Mesendoderm (in vitro differentiated cells): ENCODE measurements around the gene PXMP4.

ENCODE experiments used
- DNase-seq: peaks from one replicate; pipeline ENCODE4 v3.0.0; 2013
- H2AK5ac ChIP-seq: 2 replicates; pipeline ENCODE4 v1.6.1; 2013; ENCODE audit warnings: low read length, inconsistent platforms
- H2BK120ac ChIP-seq: 2 replicates; pipeline ENCODE4 v1.6.1; 2013; ENCODE audit warnings: low read depth, mild to moderate bottlenecking, low read length, moderate library complexity, mixed read lengths
- H2BK15ac ChIP-seq: replicated peaks from 2 replicates; pipeline ENCODE4 v1.6.1; 2013; ENCODE audit warnings: low read depth, mild to moderate bottlenecking, moderate library complexity
- H2BK5ac ChIP-seq: 2 replicates; pipeline ENCODE4 v1.6.1; 2013; ENCODE audit warnings: low read length, inconsistent platforms
- H3K18ac ChIP-seq: 2 replicates; pipeline ENCODE4 v1.6.1; 2013; ENCODE audit warnings: mild to moderate bottlenecking, low read length, mixed read lengths
- H3K23ac ChIP-seq: one replicate; pipeline ENCODE4 v1.6.1; 2013; ENCODE audit warnings: low read length
- H3K27ac ChIP-seq: 2 replicates; pipeline ENCODE4 v1.5.1; 2013; ENCODE audit warnings: low read depth, mild to moderate bottlenecking, inconsistent platforms, low read length, moderate library complexity
- H3K27me3 ChIP-seq: 2 replicates; pipeline ENCODE4 v1.6.1; 2013; ENCODE audit warnings: low read length, control low read depth, mild to moderate bottlenecking, inconsistent platforms; ENCODE audit not compliant: insufficient read depth, poor library complexity
- H3K36me3 ChIP-seq: 2 replicates; pipeline ENCODE4 v1.6.1; 2013; ENCODE audit warnings: low read length, inconsistent platforms; ENCODE audit not compliant: control insufficient read depth, insufficient read depth
- H3K4ac ChIP-seq: one replicate; pipeline ENCODE4 v1.6.1; 2013; ENCODE audit warnings: low read depth, mild to moderate bottlenecking, low read length, moderate library complexity
- H3K4me1 ChIP-seq: 2 replicates; pipeline ENCODE4 v1.6.1; 2013; ENCODE audit warnings: low read depth, low read length, inconsistent platforms; ENCODE audit not compliant: control insufficient read depth
- H3K4me2 ChIP-seq: 2 replicates; pipeline ENCODE4 v1.6.1; 2013; ENCODE audit warnings: low read length
- H3K4me3 ChIP-seq: 2 replicates; pipeline ENCODE4 v1.5.1; 2013; ENCODE audit warnings: mild to moderate bottlenecking, low read length
- H3K56ac ChIP-seq: one replicate; pipeline ENCODE4 v1.6.1; 2013; ENCODE audit warnings: low read length
- H3K79me1 ChIP-seq: 2 replicates; pipeline ENCODE4 v1.6.1; 2013; ENCODE audit warnings: low read length, inconsistent platforms
- H3K79me2 ChIP-seq: 2 replicates; pipeline ENCODE4 v1.6.1; 2013; ENCODE audit warnings: mild to moderate bottlenecking, low read length; ENCODE audit not compliant: control insufficient read depth, insufficient read depth
- H3K9ac ChIP-seq: 2 replicates; pipeline ENCODE4 v1.6.1; 2013; ENCODE audit warnings: low read length, inconsistent platforms
- H4K5ac ChIP-seq: one replicate; pipeline ENCODE4 v1.6.1; 2013; ENCODE audit warnings: low read length
- H4K8ac ChIP-seq: one replicate; pipeline ENCODE4 v1.6.1; 2013; ENCODE audit warnings: low read depth, mild to moderate bottlenecking, control low read depth, low read length, moderate library complexity
- WGBS: extraction: QIAGEN DNeasy Blood & Tissue Kit; methylation state at CpG from one replicate; pipeline ENCODE4 v1.1.7; 2013; ENCODE audit warnings: low lambda C conversion rate, missing lambda C conversion rate; ENCODE audit not compliant: insufficient coverage; ENCODE audit errors: extremely low coverage; 5-methylcytosine and 5-hydroxymethylcytosine counted together

The PXMP4 gene

DNA sequence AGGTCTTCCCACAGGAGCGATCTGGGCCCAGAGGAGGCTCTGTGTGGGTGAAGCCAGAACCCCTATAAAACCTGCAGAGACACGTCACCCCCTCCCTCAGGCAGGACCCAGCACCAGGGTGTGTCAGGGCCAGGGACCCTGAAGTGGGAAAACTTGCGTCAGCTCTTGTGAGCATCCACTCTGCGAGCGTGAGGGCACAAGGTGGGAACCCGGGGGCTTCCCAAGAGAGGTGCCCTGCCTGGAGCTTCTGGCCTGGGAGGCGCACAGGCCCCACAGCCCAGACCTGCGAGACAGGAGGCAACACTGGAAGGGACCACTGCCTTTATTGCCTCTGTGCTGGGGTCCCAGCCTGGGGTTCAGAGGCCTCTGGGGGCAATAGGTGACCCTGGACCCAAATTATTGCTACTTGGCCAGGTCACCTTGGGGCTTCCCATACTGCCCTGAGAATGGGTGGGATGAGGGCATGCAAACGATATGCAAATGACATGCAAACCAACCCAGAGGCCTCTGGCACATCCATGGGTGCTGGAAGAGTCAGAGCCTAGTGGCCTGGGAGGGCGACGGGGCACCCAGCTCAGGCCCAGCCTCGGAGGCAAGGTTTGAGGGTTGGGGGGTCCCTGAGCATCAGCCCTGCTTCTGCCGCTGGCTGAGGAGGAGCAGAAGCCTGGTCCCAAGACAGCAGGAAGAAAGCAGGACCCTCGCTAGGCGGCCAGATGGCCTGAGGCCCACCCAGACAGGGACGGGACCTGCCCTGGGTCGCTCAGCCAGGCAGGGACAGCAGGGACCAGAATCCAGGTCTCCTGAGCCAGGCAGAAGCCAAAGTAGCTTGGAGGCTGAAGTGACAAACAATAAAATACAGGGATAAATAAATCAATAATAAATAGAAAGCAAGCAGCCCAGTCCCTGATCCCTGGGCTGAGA is 63.1 kb downstream of the PXMP4 start:
- Histone ChIP-seq H3K27ac (no peak overlapping the region), H4K5ac (no peak overlapping the region), H2AK5ac (no peak overlapping the region), H2BK5ac (no peak overlapping the region), H3K79me1 (no peaks in the 10 kb centered on the region), H3K9ac (no peak overlapping the region), H2BK15ac (no peak overlapping the region), H4K8ac (no peak overlapping the region), H3K36me3 (peaks cover 2% of the 10 kb centered on the region), H3K27me3 (no peaks in the 10 kb centered on the region), H3K56ac (no peak overlapping the region), H3K4me2 (no peak overlapping the region), H3K4ac (no peak overlapping the region), H3K4me3 (no peak overlapping the region), H3K4me1 (no peaks in the 10 kb centered on the region), H3K18ac (no peak overlapping the region), H3K79me2 (no peaks in the 10 kb centered on the region), H3K23ac (no peak overlapping the region), H2BK120ac (no peak overlapping the region)
- no CpG with 5 or more reads among the region's 17 CpGs for WGBS
- no peak for DNase-seq

DNA sequence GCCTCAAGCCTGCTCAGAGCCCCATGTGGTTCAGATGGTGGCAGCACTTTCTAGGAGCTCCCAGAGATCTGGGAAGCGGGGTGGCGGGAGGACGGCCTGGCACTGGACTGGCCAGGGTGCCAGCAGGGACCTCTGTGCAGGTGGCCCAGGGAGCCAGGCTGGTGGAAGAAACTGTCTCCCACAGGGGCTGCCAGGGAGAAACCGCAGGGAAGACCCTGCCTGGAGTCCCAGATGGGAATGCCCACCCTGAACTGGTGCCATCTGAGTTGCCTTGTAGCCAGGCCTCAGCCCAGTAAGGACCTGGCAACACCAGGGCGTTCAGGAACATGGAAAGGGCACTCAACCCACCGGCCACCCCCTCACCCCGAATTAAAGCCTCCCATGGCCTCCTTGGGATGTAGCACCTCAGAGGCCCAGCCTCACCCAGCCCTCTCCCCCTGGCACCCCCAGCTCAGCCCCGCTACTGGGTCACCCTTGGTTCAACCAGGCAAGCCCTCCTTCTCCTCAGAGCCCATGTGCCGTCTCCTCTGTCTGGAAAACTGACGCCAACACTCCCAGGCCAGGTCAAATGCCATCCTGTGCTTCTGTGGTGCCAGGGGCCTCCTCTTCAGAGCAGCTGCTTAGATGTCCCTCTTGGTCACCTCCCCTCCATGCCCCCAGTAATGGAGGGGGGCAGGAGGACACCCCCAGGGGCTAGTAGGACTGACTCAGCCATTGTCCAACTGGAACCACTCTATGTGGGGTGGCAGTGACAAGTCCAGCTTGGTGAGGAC is 63.9 kb downstream of the PXMP4 start:
- H2BK15ac ChIP-seq: no peak overlapping the region
- H2BK120ac ChIP-seq: no peak overlapping the region
- H3K4me3 ChIP-seq: no peak overlapping the region
- WGBS: no CpG with 5 or more reads among the region's 10 CpGs
- H2AK5ac ChIP-seq: no peak overlapping the region
- no peak overlapping the region for H2BK5ac ChIP-seq
- H3K4me2 ChIP-seq: no peak overlapping the region
- no peak overlapping the region for H3K27ac ChIP-seq
- H3K79me1 ChIP-seq: no peaks in the 10 kb centered on the region
- no peaks in the 10 kb centered on the region for H3K27me3 ChIP-seq
- no peak overlapping the region for H3K18ac ChIP-seq
- no peaks in the 10 kb centered on the region for H3K79me2 ChIP-seq
- DNase-seq: no peak
- H4K8ac ChIP-seq: no peak overlapping the region
- H3K9ac ChIP-seq: no peak overlapping the region
- peaks cover 2% of the 10 kb centered on the region for H3K36me3 ChIP-seq
- no peak overlapping the region for H3K56ac ChIP-seq
- no peak overlapping the region for H4K5ac ChIP-seq
- H3K4ac ChIP-seq: no peak overlapping the region
- H3K4me1 ChIP-seq: no peaks in the 10 kb centered on the region
- H3K23ac ChIP-seq: no peak overlapping the region

DNA sequence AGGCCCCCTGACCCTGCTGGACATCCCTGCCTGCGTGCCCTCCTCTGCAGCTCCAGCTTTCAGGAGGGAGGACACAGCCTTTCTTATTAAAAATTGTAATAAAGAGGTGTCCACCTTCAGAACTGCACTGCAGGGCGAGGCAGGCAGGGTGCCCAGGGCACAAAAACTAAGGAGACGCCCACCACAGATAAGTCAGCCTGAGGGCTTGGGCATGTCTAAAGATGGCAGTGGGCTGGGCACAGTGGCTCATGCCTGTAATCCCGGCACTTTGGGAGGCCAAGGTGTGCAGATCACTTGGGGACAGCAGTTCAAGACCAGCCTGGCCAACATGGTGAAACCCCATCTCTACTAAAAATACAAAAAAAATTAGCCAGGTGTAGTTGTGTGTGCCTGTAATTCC is 64.9 kb downstream of the PXMP4 start:
- H3K23ac ChIP-seq: no peak overlapping the region
- WGBS: no CpG with 5 or more reads among the region's 4 CpGs

DNA sequence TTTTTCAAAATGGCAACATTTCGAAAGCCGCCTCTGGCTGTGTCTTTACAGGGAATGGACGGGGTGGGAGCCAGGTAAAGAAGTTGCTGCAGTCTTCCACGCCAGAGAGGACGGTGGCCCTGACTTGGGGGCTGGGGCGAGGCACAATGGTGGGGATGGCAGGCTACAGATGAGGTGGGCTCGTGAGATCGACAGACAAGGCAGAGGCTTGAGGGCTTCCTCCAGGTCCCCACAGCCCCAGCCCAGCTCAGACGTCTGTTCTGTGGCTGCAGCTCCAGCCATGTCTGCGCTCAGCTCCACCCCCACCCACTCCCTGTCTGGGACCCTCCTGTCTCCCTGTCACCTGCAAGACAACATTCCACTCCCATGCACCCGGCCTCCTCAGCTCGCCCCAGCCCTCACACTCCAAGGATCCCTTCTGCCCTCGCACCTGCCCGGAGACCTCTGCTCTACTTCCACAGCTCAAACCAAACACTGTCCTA is 65.4 kb downstream of the PXMP4 start:
- Histone ChIP-seq H4K5ac (no peak overlapping the region), H2AK5ac (no peak overlapping the region), H3K79me2 (no peaks in the 10 kb centered on the region), H3K56ac (no peak overlapping the region), H3K9ac (no peak overlapping the region), H3K27me3 (no peaks in the 10 kb centered on the region), H3K4ac (no peak overlapping the region), H4K8ac (no peak overlapping the region), H3K18ac (no peak overlapping the region), H3K27ac (no peak overlapping the region), H3K36me3 (peaks cover 2% of the 10 kb centered on the region), H2BK15ac (no peak overlapping the region), H3K4me1 (no peaks in the 10 kb centered on the region), H2BK120ac (no peak overlapping the region), H3K79me1 (no peaks in the 10 kb centered on the region), H3K4me2 (no peak overlapping the region), H2BK5ac (no peak overlapping the region), H3K23ac (no peak overlapping the region), H3K4me3 (no peak overlapping the region)
- WGBS: no CpG with 5 or more reads among the region's 14 CpGs
- DNase-seq: no peak

More for the DNA sequence above, 64.9 kb downstream of the PXMP4 start:
- no peak overlapping the region for H2AK5ac ChIP-seq
- no peak overlapping the region for H3K4me2 ChIP-seq
- H2BK5ac ChIP-seq: no peak overlapping the region
- H3K79me2 ChIP-seq: no peaks in the 10 kb centered on the region
- no peak for DNase-seq
- H3K9ac ChIP-seq: no peak overlapping the region
- no peak overlapping the region for H3K27ac ChIP-seq
- H3K18ac ChIP-seq: no peak overlapping the region
- H3K36me3 ChIP-seq: peaks cover 2% of the 10 kb centered on the region
- no peaks in the 10 kb centered on the region for H3K79me1 ChIP-seq
- no peak overlapping the region for H2BK15ac ChIP-seq
- no peak overlapping the region for H3K4me3 ChIP-seq
- H3K27me3 ChIP-seq: no peaks in the 10 kb centered on the region
- H4K5ac ChIP-seq: no peak overlapping the region
- H3K56ac ChIP-seq: no peak overlapping the region
- H4K8ac ChIP-seq: no peak overlapping the region
- no peak overlapping the region for H3K4ac ChIP-seq
- no peaks in the 10 kb centered on the region for H3K4me1 ChIP-seq
- H2BK120ac ChIP-seq: no peak overlapping the region

DNA sequence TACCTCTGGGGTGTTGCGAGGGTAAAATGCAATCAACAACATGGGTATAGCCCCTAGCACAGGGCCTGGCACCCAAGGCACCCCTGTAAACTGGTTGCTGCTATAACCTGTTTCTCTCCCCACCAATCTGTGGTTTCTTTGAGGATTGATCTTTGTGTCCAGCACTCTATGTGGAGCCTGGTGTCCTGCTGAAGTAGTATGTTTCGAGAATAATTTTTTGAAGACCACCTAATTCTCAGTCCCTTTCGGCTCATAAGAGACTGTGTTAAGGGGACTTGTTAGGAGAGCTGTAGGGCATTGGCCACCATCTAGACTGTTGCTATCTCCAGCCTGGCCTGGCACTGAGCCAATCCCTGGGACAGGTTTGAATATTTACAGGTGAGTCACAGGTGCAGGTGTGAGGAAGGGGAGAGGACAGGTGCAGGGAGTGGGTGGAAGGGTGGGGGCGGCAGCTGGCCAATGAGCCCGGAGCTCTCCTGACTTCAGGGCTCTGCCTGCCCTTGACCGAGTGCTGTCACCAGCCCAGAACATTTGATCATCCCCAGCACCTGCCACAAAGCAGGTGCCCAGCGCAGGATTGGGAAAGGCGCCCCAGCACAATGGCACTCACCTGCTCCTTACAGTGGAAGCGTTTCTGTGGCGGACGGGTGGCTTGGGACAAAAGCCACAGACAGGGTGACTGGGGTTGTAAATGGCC is 66.1 kb downstream of the PXMP4 start:
- H3K18ac ChIP-seq: no peak overlapping the region
- WGBS: no CpG with 5 or more reads among the region's 11 CpGs
- H3K4ac ChIP-seq: no peak overlapping the region
- no peak overlapping the region for H3K27ac ChIP-seq
- no peak overlapping the region for H4K8ac ChIP-seq
- no peaks in the 10 kb centered on the region for H3K79me2 ChIP-seq
- H3K4me3 ChIP-seq: no peak overlapping the region
- no peak overlapping the region for H3K56ac ChIP-seq
- no peak overlapping the region for H2BK5ac ChIP-seq
- peaks cover 2% of the 10 kb centered on the region for H3K36me3 ChIP-seq
- no peak overlapping the region for H2BK15ac ChIP-seq
- no peak overlapping the region for H2BK120ac ChIP-seq
- H3K4me2 ChIP-seq: no peak overlapping the region
- no peak overlapping the region for H3K9ac ChIP-seq
- no peak overlapping the region for H3K23ac ChIP-seq
- H4K5ac ChIP-seq: no peak overlapping the region
- no peaks in the 10 kb centered on the region for H3K4me1 ChIP-seq
- peak; percentile 22 for DNase-seq
- no peaks in the 10 kb centered on the region for H3K79me1 ChIP-seq
- H2AK5ac ChIP-seq: no peak overlapping the region
- no peaks in the 10 kb centered on the region for H3K27me3 ChIP-seq
